ENCODE data around the gene ADAMTSL1. TPM values are rescaled to one million over a fixed set of nuclear protein-coding genes. Genes with fewer than 3 reads are reported as not detected.

Gene ADAMTSL1
- polyA plus RNA-seq, 1 donor from 2014 or later, result 1.1 TPM

- Histone ChIP-seq H3K9me2 (ENCODE audit: insufficient read depth, low read length) (no peaks in the 10 kb centered on the region), H3K27ac (ENCODE audit: low read length) (no peak overlapping the region), H3K36me3 (ENCODE audit: insufficient read depth, low read length) (no peaks in the 10 kb centered on the region), H3K9me3 (ENCODE audit: low read length) (no peaks in the 10 kb centered on the region), H3K4me2 (ENCODE audit: low read length) (no peak overlapping the region), H4K20me1 (ENCODE audit: insufficient read depth) (no peaks in the 10 kb centered on the region), H3K79me2 (replicated peaks; ENCODE audit: insufficient read depth, low read length) (no peaks in the 10 kb centered on the region), H3K4me3 (ENCODE audit: low read length) (no peak overlapping the region), H3F3A (ENCODE audit: insufficient read depth, low read length, poor library complexity, severe bottlenecking) (no peaks in the 10 kb centered on the region), H3K9ac (ENCODE audit: low read length) (no peak overlapping the region), H2AFZ (ENCODE audit: low read depth, low read length) (no peak overlapping the region), H3K27me3 (ENCODE audit: insufficient read depth, low read depth, low read length) (no peaks in the 10 kb centered on the region)
- no peak for TF ChIP-seq EZH2 (IDR thresholded peaks at IDR 0.05; ENCODE audit: borderline replicate concordance, insufficient read depth, low read length, poor library complexity, severe bottlenecking)
- no peak for TF ChIP-seq REST (IDR thresholded peaks at IDR 0.05; ENCODE audit: borderline replicate concordance)
- no peak for TF ChIP-seq TAF1 (IDR thresholded peaks at IDR 0.05; ENCODE audit: low read depth)
- TF ChIP-seq EP300 (conservative IDR thresholded peaks at IDR 0.05; ENCODE audit: poor library complexity, severe bottlenecking), result no peak
- TF ChIP-seq SMC3 (conservative IDR thresholded peaks at IDR 0.05; ENCODE audit: poor library complexity), result no peak
- TF ChIP-seq MXI1 (conservative IDR thresholded peaks at IDR 0.05; ENCODE audit: poor library complexity, severe bottlenecking), result no peak
- no peak for TF ChIP-seq POLR2AphosphoS5 (IDR thresholded peaks at IDR 0.05)
- TF ChIP-seq CTCF (IDR thresholded peaks at IDR 0.05; ENCODE audit: poor library complexity, severe bottlenecking), result no peak
- TF ChIP-seq RAD21 (conservative IDR thresholded peaks at IDR 0.05), result no peak
Observed at GRCh38 chr9:18617759-18618158, 143.8 kb downstream of the ADAMTSL1 start.

- TF ChIP-seq EZH2 (IDR thresholded peaks at IDR 0.05; ENCODE audit: borderline replicate concordance, insufficient read depth, low read length, poor library complexity, severe bottlenecking), result no peak
- no peak for TF ChIP-seq EP300 (conservative IDR thresholded peaks at IDR 0.05; ENCODE audit: poor library complexity, severe bottlenecking)
- Histone ChIP-seq H3K79me2 (replicated peaks; ENCODE audit: insufficient read depth, low read length) (no peaks in the 10 kb centered on the region), H3K27ac (ENCODE audit: low read length) (no peak overlapping the region), H3K4me3 (ENCODE audit: low read length) (no peak overlapping the region), H3F3A (ENCODE audit: insufficient read depth, low read length, poor library complexity, severe bottlenecking) (no peaks in the 10 kb centered on the region), H3K9me3 (ENCODE audit: low read length) (no peaks in the 10 kb centered on the region), H3K27me3 (ENCODE audit: insufficient read depth, low read depth, low read length) (no peaks in the 10 kb centered on the region), H4K20me1 (ENCODE audit: insufficient read depth) (no peaks in the 10 kb centered on the region), H3K9me2 (ENCODE audit: insufficient read depth, low read length) (no peaks in the 10 kb centered on the region), H3K4me2 (ENCODE audit: low read length) (no peak overlapping the region), H3K9ac (ENCODE audit: low read length) (no peak overlapping the region), H2AFZ (ENCODE audit: low read depth, low read length) (no peak overlapping the region), H3K36me3 (ENCODE audit: insufficient read depth, low read length) (no peaks in the 10 kb centered on the region)
Observed at GRCh38 chr9:18618862-18619261, 144.9 kb downstream of the ADAMTSL1 start.

Data from neural cell (in vitro differentiated cells).